CD14-positive monocyte (primary cell): ENCODE measurements around the gene CCDC15. TPM values are rescaled to one million over a fixed set of nuclear protein-coding genes. Genes with fewer than 3 reads are reported as not detected.

Experiments
- DNase-seq, 3 donors: peaks; one replicate each; pipeline ENCODE4 v3.0.0-alpha.2; 2011 to 2022
- H2AFZ ChIP-seq: 2 replicates; pipeline ENCODE4 v1.6.0; 2012; ENCODE audit warnings: mild to moderate bottlenecking, low read depth, low read length, inconsistent platforms; ENCODE audit not compliant: insufficient read depth, poor library complexity, severe bottlenecking
- H3K27ac ChIP-seq, 2 donors: 1 replicate in 1 of 2; 2 replicates in 1 of 2; pipeline ENCODE4 v1.5.1; 2012 to 2013; ENCODE audit warnings: low read length in 2 of 2, control low read depth in 1 of 2, inconsistent platforms in 1 of 2, low read depth in 1 of 2, mild to moderate bottlenecking in 1 of 2
- H3K27me3 ChIP-seq, 2 donors: one replicate each; pipeline versions ENCODE4 v1.6.0 to v1.6.1; 2011 to 2013; ENCODE audit warnings: low read length in 2 of 2; ENCODE audit not compliant: control insufficient read depth in 2 of 2, insufficient read depth in 2 of 2
- H3K36me3 ChIP-seq, 2 donors: replicated peaks in 1 of 2; 1 replicate in 1 of 2; 2 replicates in 1 of 2; pipeline versions ENCODE4 v1.5.1 to v1.6.1; 2012 to 2013; ENCODE audit warnings: low read length in 2 of 2, control low read depth in 1 of 2, inconsistent platforms in 1 of 2, mild to moderate bottlenecking in 1 of 2; ENCODE audit not compliant: insufficient read depth in 2 of 2, control insufficient read depth in 1 of 2
- H3K4me1 ChIP-seq, 2 donors: 1 replicate in 1 of 2; 2 replicates in 1 of 2; pipeline versions ENCODE4 v1.5.1 to v1.6.1; 2012 to 2013; ENCODE audit warnings: low read length in 2 of 2, control low read depth in 1 of 2, inconsistent platforms in 1 of 2, mild to moderate bottlenecking in 1 of 2, moderate library complexity in 1 of 2; ENCODE audit not compliant: insufficient read depth in 2 of 2, control insufficient read depth in 1 of 2
- H3K4me2 ChIP-seq: replicated peaks from 2 replicates; pipeline ENCODE3; 2012; ENCODE audit warnings: low read length, moderate library complexity, mild to moderate bottlenecking; ENCODE audit not compliant: poor library complexity, severe bottlenecking; ENCODE audit errors: extremely low read depth
- H3K4me3 ChIP-seq, 3 experiments: fragments of 200-600 bp in 1 of 3; sonication (generic) in 1 of 3; replicated peaks in 1 of 3; 1 replicate in 2 of 3; 2 replicates in 1 of 3; pipeline ENCODE4 v1.5.1; 2011 to 2013; ENCODE audit warnings: low read length in 3 of 3, mild to moderate bottlenecking in 3 of 3, control low read depth in 2 of 3, low read depth in 2 of 3, inconsistent platforms in 1 of 3, moderate library complexity in 1 of 3
- H3K79me2 ChIP-seq: 2 replicates; pipeline ENCODE4 v1.6.0; 2012; ENCODE audit warnings: mild to moderate bottlenecking, control low read depth, inconsistent platforms, low read length, moderate library complexity; ENCODE audit not compliant: insufficient read depth
- H3K9ac ChIP-seq: 2 replicates; pipeline ENCODE4 v1.6.0; 2017; ENCODE audit warnings: low read length, mild to moderate bottlenecking; ENCODE audit not compliant: insufficient read depth, poor library complexity, severe bottlenecking
- H3K9me3 ChIP-seq, 2 donors: replicated peaks in 1 of 2; 1 replicate in 1 of 2; 2 replicates in 1 of 2; pipeline versions ENCODE4 v1.5.1 to v1.6.1; 2012 to 2013; ENCODE audit warnings: low read length in 2 of 2, control low read depth in 1 of 2; ENCODE audit not compliant: control insufficient read depth in 1 of 2, insufficient read depth in 1 of 2
- H4K20me1 ChIP-seq: 2 replicates; pipeline ENCODE4 v1.6.0; 2012; ENCODE audit warnings: mild to moderate bottlenecking, low read length, control low read depth, moderate library complexity; ENCODE audit not compliant: insufficient read depth
- H3K27ac Mint-ChIP-seq, 7 donors: one replicate each; pipeline ENCODE4 v1.8.0; 2020; ENCODE audit warnings: mild to moderate bottlenecking in 7 of 7, mixed read lengths in 7 of 7, moderate library complexity in 6 of 7, inconsistent platforms in 2 of 7
- H3K27me3 Mint-ChIP-seq, 3 donors: one replicate each; pipeline ENCODE4 v1.8.0; 2021 to 2022; ENCODE audit warnings: low read depth in 3 of 3, mild to moderate bottlenecking in 3 of 3, mixed read lengths in 3 of 3, moderate library complexity in 3 of 3, inconsistent platforms in 1 of 3
- H3K36me3 Mint-ChIP-seq, 2 donors: one replicate each; pipeline ENCODE4 v1.8.0; 2020; ENCODE audit warnings: mixed read lengths in 2 of 2, inconsistent platforms in 1 of 2, mild to moderate bottlenecking in 1 of 2
- H3K4me1 Mint-ChIP-seq: one replicate; pipeline ENCODE4 v1.8.0; 2020; ENCODE audit warnings: mild to moderate bottlenecking, mixed read lengths
- H3K4me3 Mint-ChIP-seq, 2 donors: one replicate each; pipeline ENCODE4 v1.8.0; 2020; ENCODE audit warnings: mild to moderate bottlenecking in 2 of 2, mixed read lengths in 2 of 2, moderate library complexity in 1 of 2
- H3K9me3 Mint-ChIP-seq, 7 donors: one replicate each; pipeline ENCODE4 v1.8.0; 2020 to 2022; ENCODE audit warnings: mixed read lengths in 7 of 7, mild to moderate bottlenecking in 6 of 7, moderate library complexity in 6 of 7, inconsistent platforms in 2 of 7
- CTCF ChIP-seq: fragments of 200-600 bp; IDR thresholded peaks from one replicate; pipeline ENCODE4 v1.8.0; 2022; ENCODE audit warnings: antibody characterized with exemption, mild to moderate bottlenecking
- WGBS: methylation state at CpG from one replicate; pipeline ENCODE4 v1.1.5; 2013; ENCODE audit warnings: missing lambda C conversion rate; ENCODE audit not compliant: insufficient coverage; 5-methylcytosine and 5-hydroxymethylcytosine counted together
- intact Hi-C, 2 donors: fragments of 100-400 bp; cut with micrococcal nuclease; formaldehyde crosslinking; loops; one replicate each; pipeline versions ENCODE4 v1.15.0 to v1.15.1; 2023
- polyA plus RNA-seq, 3 donors: library from polyadenylated mRNA; depleted of rRNA in 1 of 3; unstranded in 2 of 3; stranded (reverse) in 1 of 3; fragments of 300-500 nt in 2 of 3; fragments of >200 nt in 1 of 3; fragmentation: Illumina TruSeq in 2 of 3; gene quantifications; 1 replicate in 2 of 3; 2 replicates in 1 of 3; pipeline ENCODE4 v1.2.3, GENCODE V29; 2012 to 2021

The CCDC15 gene
- polyA plus RNA-seq, 3 donors = 0.24 to 0.32 (median 0.28) TPM

GRCh38 chr11:124916370-124916710 lies 37.7 kb upstream of the CCDC15 start:
- Mint-ChIP-seq H3K36me3 (no peaks in the 10 kb centered on the region), H3K4me1 (peaks cover 26% of the 10 kb centered on the region), H3K9me3 (peaks cover 4 to 20% (median 13%) of the 10 kb centered on the region in 7 donors), H3K27ac (no peak overlapping the region), H3K4me3 (no peak overlapping the region), H3K27me3 (peaks cover 10 to 14% (median 10%) of the 10 kb centered on the region in 3 donors)
- no peak overlapping the region for H3K9ac ChIP-seq
- H2AFZ ChIP-seq = no peak overlapping the region
- no peaks in the 10 kb centered on the region for H4K20me1 ChIP-seq
- no peak for TF ChIP-seq CTCF
- intact Hi-C loops = no loop called here
- no peak overlapping the region for H3K27ac ChIP-seq
- peaks cover 1 to 5% of the 10 kb centered on the region in 2 donors for H3K27me3 ChIP-seq
- no peaks in the 10 kb centered on the region for H3K36me3 ChIP-seq
- no peaks in the 10 kb centered on the region for H3K79me2 ChIP-seq
- no peak for DNase-seq
- H3K4me1 ChIP-seq = peaks cover 1 to 7% of the 10 kb centered on the region in 2 donors
- H3K4me3 ChIP-seq = no peak overlapping the region
- no peak overlapping the region for H3K4me2 ChIP-seq
- H3K9me3 ChIP-seq = peaks cover 8 to 12% of the 10 kb centered on the region in 2 donors

GRCh38 chr11:124917115-124917637 lies 36.8 kb upstream of the CCDC15 start:
- intact Hi-C loops = no loop called here
- Mint-ChIP-seq H3K9me3 (peaks cover 0 to 13% (median 12%) of the 10 kb centered on the region in 7 donors), H3K27ac (peak overlapping the region in 1 of 7 donors; percentile 10), H3K4me3 (no peak overlapping the region), H3K4me1 (peaks cover 26% of the 10 kb centered on the region), H3K36me3 (no peaks in the 10 kb centered on the region), H3K27me3 (peaks cover 18 to 21% (median 18%) of the 10 kb centered on the region in 3 donors)
- Histone ChIP-seq H3K27me3 (peaks cover 10 to 13% of the 10 kb centered on the region in 2 donors), H4K20me1 (no peaks in the 10 kb centered on the region), H3K4me2 (no peak overlapping the region), H3K4me1 (peaks cover 4 to 10% of the 10 kb centered on the region in 2 donors), H3K27ac (no peak overlapping the region), H3K36me3 (no peaks in the 10 kb centered on the region), H3K4me3 (no peak overlapping the region), H3K9me3 (peaks cover 5 to 9% of the 10 kb centered on the region in 2 donors), H3K79me2 (no peaks in the 10 kb centered on the region), H3K9ac (no peak overlapping the region), H2AFZ (no peak overlapping the region)
- TF ChIP-seq CTCF = no peak
- WGBS = 100% methylated on average over 3 of the region's 6 CpGs
- DNase-seq = no peak
